Tibial nerve (tissue), 4 donors: ENCODE data around the gene MPP4. TPM values are rescaled to one million over a fixed set of nuclear protein-coding genes. Genes with fewer than 3 reads are reported as not detected.
A peak's percentile ranks its signal among the peaks of the same experiment; 100 is the strongest.

Source experiments
- DNase-seq, 2 donors: peaks; one replicate each; pipeline ENCODE4 v3.0.0-alpha.2; 2019; ENCODE audit warnings: low spot score in 2 of 2
- H3K27ac ChIP-seq, 4 donors: fragments of 200-600 bp; sonication (generic) in 3 of 4; one replicate each; pipeline ENCODE4 v1.5.1; 2017 to 2019; ENCODE audit warnings: mild to moderate bottlenecking in 1 of 4
- H3K27me3 ChIP-seq, 2 donors: fragments of 200-600 bp; sonication (generic) in 1 of 2; one replicate each; pipeline versions ENCODE4 v1.5.1 to v1.6.0; 2017 to 2019
- H3K36me3 ChIP-seq, 3 donors: fragments of 200-600 bp; sonication (generic); one replicate each; pipeline ENCODE4 v1.5.1; 2018 to 2019
- H3K4me1 ChIP-seq, 4 donors: fragments of 200-600 bp; sonication (generic) in 3 of 4; one replicate each; pipeline ENCODE4 v1.5.1; 2017 to 2019
- H3K4me3 ChIP-seq, 4 donors: fragments of 200-600 bp; sonication (generic) in 3 of 4; one replicate each; pipeline ENCODE4 v1.5.1; 2017 to 2019; ENCODE audit warnings: mild to moderate bottlenecking in 1 of 4, moderate library complexity in 1 of 4
- H3K9me3 ChIP-seq, 4 donors: fragments of 200-600 bp; sonication (generic) in 3 of 4; one replicate each; pipeline ENCODE4 v1.5.1; 2017 to 2019
- CTCF ChIP-seq, 5 experiments: fragments of 200-600 bp in 3 of 5; fragments of 450-650 bp in 2 of 5; sonication (generic) in 3 of 5; IDR thresholded peaks; one replicate each; pipeline ENCODE4 v1.5.1; 2016 to 2019; ENCODE audit warnings: antibody characterized with exemption in 5 of 5, mild to moderate bottlenecking in 3 of 5, moderate library complexity in 2 of 5
- EP300 ChIP-seq, 2 donors: sonication (generic); formaldehyde crosslinking; IDR thresholded peaks; one replicate each; pipeline ENCODE4 v1.6.1; 2017; ENCODE audit warnings: antibody characterized with exemption in 2 of 2, mild to moderate bottlenecking in 1 of 2
- POLR2A ChIP-seq, 2 donors: fragments of 450-650 bp; IDR thresholded peaks; one replicate each; pipeline ENCODE4 v1.6.1; 2017; ENCODE audit warnings: antibody characterized with exemption in 2 of 2, mild to moderate bottlenecking in 2 of 2, moderate library complexity in 2 of 2
- WGBS, 2 donors: methylation state at CpG; one replicate each; pipeline ENCODE4 v1.1.5; 2018; 5-methylcytosine and 5-hydroxymethylcytosine counted together
- total RNA-seq, 4 donors: library from RNA; depleted of rRNA; stranded (reverse); fragments of >200 nt; gene quantifications; one replicate each; pipeline ENCODE4 v1.1.0, GENCODE V29; 2016

Gene MPP4
- total RNA-seq, 4 donors from 2014 or later: 0.22 to 0.60 TPM; not detected in 2

GRCh38 chr2:201707753-201708152, 9.3 kb upstream of the MPP4 start:
- TF ChIP-seq EP300 (IDR thresholded peaks at IDR 0.05) (no peak), CTCF (IDR thresholded peaks at IDR 0.05) (no peak), POLR2A (IDR thresholded peaks at IDR 0.05) (no peak)
- Histone ChIP-seq H3K4me3 (no peak overlapping the region), H3K27me3 (no peaks in the 10 kb centered on the region), H3K4me1 (no peaks in the 10 kb centered on the region), H3K9me3 (no peaks in the 10 kb centered on the region), H3K36me3 (peaks cover 0 to 92% (median 0%) of the 10 kb centered on the region in 3 donors), H3K27ac (no peak overlapping the region)
- no peak for DNase-seq
- 66 to 69% methylated on average over 3 of the region's 3 CpGs for WGBS, 2 donors

- Histone ChIP-seq H3K36me3 (peaks cover 0 to 98% (median 0%) of the 10 kb centered on the region in 3 donors), H3K4me1 (no peaks in the 10 kb centered on the region), H3K9me3 (no peaks in the 10 kb centered on the region), H3K27me3 (no peaks in the 10 kb centered on the region), H3K27ac (no peak overlapping the region), H3K4me3 (no peak overlapping the region)
- DNase-seq: no peak
- TF ChIP-seq CTCF (IDR thresholded peaks at IDR 0.05): no peak
- no peak for TF ChIP-seq EP300 (IDR thresholded peaks at IDR 0.05)
- TF ChIP-seq POLR2A (IDR thresholded peaks at IDR 0.05): no peak
- 90% methylated on average over 1 of the region's 1 CpG for WGBS, 2 donors
Measured at GRCh38 chr2:201707142-201707541, 8.7 kb upstream of the MPP4 start.

GRCh38 chr2:201704536-201704935, 6.1 kb upstream of the MPP4 start:
- no peaks in the 10 kb centered on the region for H3K9me3 ChIP-seq
- H3K27ac ChIP-seq: no peak overlapping the region
- DNase-seq: no peak
- H3K36me3 ChIP-seq: peaks cover 0 to 88% (median 0%) of the 10 kb centered on the region in 3 donors
- no peak overlapping the region for H3K4me3 ChIP-seq
- peaks cover 0 to 3% (median under 1%) of the 10 kb centered on the region in 4 donors for H3K4me1 ChIP-seq
- WGBS, 2 donors: 77 to 86% methylated on average over 5 of the region's 5 CpGs
- TF ChIP-seq EP300 (IDR thresholded peaks at IDR 0.05) (no peak), POLR2A (IDR thresholded peaks at IDR 0.05) (no peak), CTCF (IDR thresholded peaks at IDR 0.05) (no peak)
- no peaks in the 10 kb centered on the region for H3K27me3 ChIP-seq

- no peak for DNase-seq
- H3K36me3 ChIP-seq: peaks cover 0 to 60% (median 0%) of the 10 kb centered on the region in 3 donors
- no peak overlapping the region for H3K27ac ChIP-seq
- H3K27me3 ChIP-seq: no peaks in the 10 kb centered on the region
- 95 to 100% methylated on average over 1 of the region's 1 CpG for WGBS, 2 donors
- H3K4me1 ChIP-seq: peaks cover 0 to 21% (median 7%) of the 10 kb centered on the region in 4 donors
- no peaks in the 10 kb centered on the region for H3K9me3 ChIP-seq
- no peak overlapping the region for H3K4me3 ChIP-seq
- TF ChIP-seq CTCF (IDR thresholded peaks at IDR 0.05) (no peak), POLR2A (IDR thresholded peaks at IDR 0.05) (no peak), EP300 (IDR thresholded peaks at IDR 0.05) (no peak)
Measured at GRCh38 chr2:201701646-201702045, 3.2 kb upstream of the MPP4 start.

- peak overlapping the region in 1 of 4 donors; percentile 29 for H3K27ac ChIP-seq
- peaks cover 0 to 38% (median 0%) of the 10 kb centered on the region in 3 donors for H3K36me3 ChIP-seq
- H3K4me3 ChIP-seq: no peak overlapping the region
- 17 to 57% methylated on average over 1 of the region's 1 CpG for WGBS, 2 donors
- no peaks in the 10 kb centered on the region for H3K9me3 ChIP-seq
- H3K27me3 ChIP-seq: no peaks in the 10 kb centered on the region
- TF ChIP-seq POLR2A (IDR thresholded peaks at IDR 0.05): no peak
- TF ChIP-seq EP300 (IDR thresholded peaks at IDR 0.05): no peak
- no peak for DNase-seq
- peaks cover 0 to 26% (median 7%) of the 10 kb centered on the region in 4 donors for H3K4me1 ChIP-seq
Measured at GRCh38 chr2:201699416-201699815, 972 bp upstream of the MPP4 start.

GRCh38 chr2:201697899-201698298, 545 bp downstream of the MPP4 start:
- no peak for DNase-seq
- Histone ChIP-seq H3K27me3 (no peaks in the 10 kb centered on the region), H3K36me3 (peaks cover 0 to 23% (median 0%) of the 10 kb centered on the region in 3 donors), H3K4me3 (no peak overlapping the region), H3K9me3 (no peaks in the 10 kb centered on the region), H3K27ac (no peak overlapping the region), H3K4me1 (peaks cover 0 to 26% (median 7%) of the 10 kb centered on the region in 4 donors)
- TF ChIP-seq CTCF (IDR thresholded peaks at IDR 0.05): no peak
- TF ChIP-seq POLR2A (IDR thresholded peaks at IDR 0.05): no peak
- no peak for TF ChIP-seq EP300 (IDR thresholded peaks at IDR 0.05)
- WGBS, 2 donors: 47 to 62% methylated on average over 2 of the region's 2 CpGs
